SK-N-SH (cell line): ENCODE results near the gene FRMPD3. TPM values are rescaled to one million over a fixed set of nuclear protein-coding genes. Genes with fewer than 3 reads are reported as not detected.

Source experiments
- FOXJ3 ChIP-seq: sonication (generic); formaldehyde crosslinking; IDR thresholded peaks from 2 replicates; pipeline ENCODE4 v1.5.1; 2020; ENCODE audit warnings: mild to moderate bottlenecking, missing genetic modification reagents
- ZBTB33 ChIP-seq: IDR thresholded peaks from 2 replicates; pipeline ENCODE4 v1.4.0; 2012; ENCODE audit warnings: low read depth, borderline replicate concordance
- polyA plus RNA-seq, 3 experiments: library from polyadenylated mRNA; depleted of rRNA; stranded (reverse); fragments of >200 nt; gene quantifications; 2 replicates each; pipeline ENCODE4 v1.2.3, GENCODE V29; 2012

The FRMPD3 gene
- polyA plus RNA-seq, 1 of the 3 experiments (the other 2 are of a cell fraction) = 0.03 TPM

- TF ChIP-seq ZBTB33 (no peak), FOXJ3 (CRISPR knock-in tag) (no peak)
Observed at GRCh38 chrX:107496786-107497185, 47.3 kb downstream of the FRMPD3 start (continued).

Other genes starting within 250 kb of the FRMPD3 start
- gene NUP62CL, start 243.2 kb upstream of the FRMPD3 start, polyA plus RNA-seq (2012; rRNA removed) = 3.2 and 3.3 TPM in 2 replicates
- not detected in 2 replicates for gene DNAAF6, start 243.0 kb upstream of the FRMPD3 start, polyA plus RNA-seq (2012; rRNA removed)
- 42.3 and 64.9 TPM in 2 replicates for gene PRPS1, start 178.9 kb downstream of the FRMPD3 start, polyA plus RNA-seq (2012; rRNA removed)